Mammary epithelial cell (primary cell): ENCODE results near the gene OR6K2.

Experiments used
- CTCF ChIP-seq, 2 donors: IDR thresholded peaks in 1 of 2; conservative IDR thresholded peaks in 1 of 2; 2 replicates each; pipeline ENCODE4 v1.5.1; 2011 to 2012; ENCODE audit warnings: inconsistent platforms in 2 of 2, low read length in 2 of 2, mild to moderate bottlenecking in 2 of 2, control low read depth in 1 of 2, low read depth in 1 of 2; ENCODE audit not compliant: insufficient read depth in 1 of 2; ENCODE audit errors: extremely low read depth in 1 of 2
- EZH2 ChIP-seq: IDR thresholded peaks from 2 replicates; pipeline ENCODE4 v1.6.1; 2012; ENCODE audit warnings: low read length, inconsistent platforms, borderline replicate concordance

DNA sequence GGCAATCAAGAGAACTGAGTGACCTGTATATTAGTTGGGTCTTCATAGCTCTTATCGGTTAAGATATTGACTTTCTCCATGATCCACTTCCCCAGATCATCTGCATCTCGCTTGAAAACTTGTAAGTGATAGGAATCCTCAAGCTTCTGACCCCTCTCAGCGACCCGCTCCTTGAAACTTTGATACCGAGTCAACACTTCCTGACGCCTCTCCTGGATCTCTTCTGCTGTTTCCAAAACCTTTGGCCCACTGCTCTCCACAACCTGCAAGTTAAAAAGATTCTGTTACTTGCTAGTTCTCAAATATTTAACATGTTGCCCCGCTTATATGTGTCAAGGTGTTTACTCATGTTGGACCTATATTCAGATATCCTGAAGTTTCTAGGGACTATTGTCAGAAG is 15.4 kb downstream of the OR6K2 start:
- TF ChIP-seq CTCF (conservative IDR thresholded peaks at IDR 0.05 in 1 of 2, IDR thresholded peaks at IDR 0.05 in 1 of 2; ENCODE audit: extremely low read depth in 1 of 2, insufficient read depth in 1 of 2, low read depth in 1 of 2, low read length in 2 of 2) (no peak), EZH2 (no peak)
